Astrocyte (in vitro differentiated cells and primary cell): ENCODE measurements around the gene KCNN3. TPM values are rescaled to one million over a fixed set of nuclear protein-coding genes. Genes with fewer than 3 reads are reported as not detected.
A peak's percentile ranks its signal among the peaks of the same experiment; 100 is the strongest.

Experiments
- DNase-seq: peaks from one replicate; pipeline ENCODE4 v3.0.0-alpha.2; 2010; ENCODE audit warnings: low read depth
- FAIRE-seq: peaks from 2 replicates; lab custom pipeline; 2011; peaks lifted over from hg19 to GRCh38; lab: Jason Lieb, UNC
- H2AFZ ChIP-seq: 2 replicates; pipeline ENCODE4 v1.6.0; 2012; ENCODE audit warnings: low read depth, low read length, inconsistent platforms
- H3K27ac ChIP-seq: 2 replicates; pipeline ENCODE4 v1.5.1; 2011; ENCODE audit warnings: low read depth, low read length, inconsistent platforms
- H3K27me3 ChIP-seq: 2 replicates; pipeline ENCODE4 v1.6.0; 2011; ENCODE audit warnings: low read length, inconsistent platforms; ENCODE audit not compliant: insufficient read depth
- H3K36me3 ChIP-seq: 2 replicates; pipeline ENCODE4 v1.5.1; 2011; ENCODE audit warnings: low read length, inconsistent platforms; ENCODE audit not compliant: insufficient read depth
- H3K4me1 ChIP-seq: 2 replicates; pipeline ENCODE4 v1.5.1; 2011; ENCODE audit warnings: low read length, inconsistent platforms; ENCODE audit not compliant: insufficient read depth
- H3K4me2 ChIP-seq: 2 replicates; pipeline ENCODE4 v1.6.0; 2012; ENCODE audit warnings: low read length, inconsistent platforms
- H3K4me3 ChIP-seq: 2 replicates; pipeline ENCODE4 v1.5.1; 2011; ENCODE audit warnings: low read depth, mild to moderate bottlenecking, low read length, inconsistent platforms; ENCODE audit not compliant: insufficient read depth
- H3K79me2 ChIP-seq: 2 replicates; pipeline ENCODE4 v1.6.0; 2012; ENCODE audit warnings: mild to moderate bottlenecking, low read length, inconsistent platforms; ENCODE audit not compliant: insufficient read depth
- H3K9ac ChIP-seq: 2 replicates; pipeline ENCODE4 v1.6.0; 2012; ENCODE audit warnings: mild to moderate bottlenecking, low read length, inconsistent platforms
- H3K9me3 ChIP-seq: 2 replicates; pipeline ENCODE4 v1.5.1; 2012; ENCODE audit warnings: low read depth, mild to moderate bottlenecking, low read length, inconsistent platforms; ENCODE audit not compliant: insufficient read depth
- H4K20me1 ChIP-seq: 2 replicates; pipeline ENCODE4 v1.6.0; 2012; ENCODE audit warnings: low read length, inconsistent platforms; ENCODE audit not compliant: insufficient read depth
- H3K27ac Mint-ChIP-seq: one replicate; pipeline ENCODE4 v1.8.0; 2021; ENCODE audit warnings: mild to moderate bottlenecking, mixed read lengths; ENCODE audit not compliant: unreplicated experiment
- H3K27me3 Mint-ChIP-seq: one replicate; pipeline ENCODE4 v1.8.0; 2021; ENCODE audit warnings: low read depth, mixed read lengths; ENCODE audit not compliant: unreplicated experiment
- H3K36me3 Mint-ChIP-seq: one replicate; pipeline ENCODE4 v1.8.0; 2021; ENCODE audit warnings: low read depth, mixed read lengths; ENCODE audit not compliant: unreplicated experiment
- H3K4me1 Mint-ChIP-seq: one replicate; pipeline ENCODE4 v1.8.0; 2021; ENCODE audit warnings: low read depth, mixed read lengths; ENCODE audit not compliant: unreplicated experiment
- H3K4me3 Mint-ChIP-seq: one replicate; pipeline ENCODE4 v1.8.0; 2021; ENCODE audit warnings: mild to moderate bottlenecking, moderate library complexity, mixed read lengths; ENCODE audit not compliant: unreplicated experiment
- H3K9me3 Mint-ChIP-seq: one replicate; pipeline ENCODE4 v1.8.0; 2021; ENCODE audit warnings: mild to moderate bottlenecking, mixed read lengths; ENCODE audit not compliant: unreplicated experiment
- EZH2 ChIP-seq: IDR thresholded peaks from 2 replicates; pipeline ENCODE4 v1.6.1; 2012; ENCODE audit warnings: mild to moderate bottlenecking, low read length, inconsistent platforms; ENCODE audit not compliant: insufficient read depth
- total RNA-seq: library from RNA; stranded (reverse); gene quantifications from 2 replicates; pipeline ENCODE4 v1.2.1, GENCODE V29; 2021
- TF ChIP-seq, protein P1 (sequence below): IDR thresholded peaks from 2 replicates; pipeline ENCODE4 v1.5.1; 2011; ENCODE audit warnings: low read depth, mild to moderate bottlenecking, inconsistent platforms, low read length, moderate library complexity; ENCODE audit not compliant: insufficient read depth

The KCNN3 gene
- total RNA-seq, 1 donor from 2014 or later: 0.66 TPM

DNA sequence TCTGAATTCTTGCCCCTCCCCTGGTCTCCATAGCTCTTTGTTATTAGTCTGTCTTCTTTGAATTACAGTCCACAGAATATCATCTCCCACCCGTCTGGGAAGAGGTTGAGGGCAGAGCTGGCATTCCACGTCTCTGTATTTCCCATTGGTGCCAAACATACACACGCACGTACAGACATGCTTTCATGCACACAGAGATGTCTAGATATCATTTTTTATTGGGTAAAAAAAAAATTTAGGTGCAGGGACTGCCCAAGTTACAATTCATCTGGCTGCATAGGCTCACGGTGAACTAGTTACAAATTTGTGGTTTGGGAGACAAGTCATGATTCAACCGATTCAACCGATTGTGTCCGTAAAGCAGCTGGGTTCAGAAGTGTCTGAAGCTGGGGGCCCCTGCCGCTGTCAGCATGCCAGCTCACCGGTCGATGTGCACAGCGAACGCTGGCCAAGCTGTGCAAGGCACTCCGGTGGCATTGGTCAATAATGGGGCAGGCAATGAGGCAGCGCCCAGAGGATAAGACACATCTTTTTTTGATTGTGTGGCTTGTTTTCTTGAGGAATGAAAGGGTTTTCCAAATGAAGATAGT, 73.7 kb downstream of the KCNN3 start:
- Mint-ChIP-seq H3K9me3 (peaks cover 2% of the 10 kb centered on the region), H3K4me1 (peaks cover 11% of the 10 kb centered on the region), H3K36me3 (peaks cover 2% of the 10 kb centered on the region), H3K27me3 (peaks cover 72% of the 10 kb centered on the region), H3K4me3 (no peak overlapping the region), H3K27ac (peak overlapping the region; percentile 8)
- Histone ChIP-seq H3K4me2 (no peak overlapping the region), H3K79me2 (no peaks in the 10 kb centered on the region), H4K20me1 (no peaks in the 10 kb centered on the region), H3K36me3 (no peaks in the 10 kb centered on the region), H3K27ac (no peak overlapping the region), H3K27me3 (peaks cover 39% of the 10 kb centered on the region), H3K9ac (no peak overlapping the region), H3K4me3 (no peak overlapping the region), H3K9me3 (no peaks in the 10 kb centered on the region), H3K4me1 (peaks cover 6% of the 10 kb centered on the region), H2AFZ (no peak overlapping the region)
- DNase-seq (peak; percentile 10), FAIRE-seq (no peak)
- TF ChIP-seq, protein P1, sequence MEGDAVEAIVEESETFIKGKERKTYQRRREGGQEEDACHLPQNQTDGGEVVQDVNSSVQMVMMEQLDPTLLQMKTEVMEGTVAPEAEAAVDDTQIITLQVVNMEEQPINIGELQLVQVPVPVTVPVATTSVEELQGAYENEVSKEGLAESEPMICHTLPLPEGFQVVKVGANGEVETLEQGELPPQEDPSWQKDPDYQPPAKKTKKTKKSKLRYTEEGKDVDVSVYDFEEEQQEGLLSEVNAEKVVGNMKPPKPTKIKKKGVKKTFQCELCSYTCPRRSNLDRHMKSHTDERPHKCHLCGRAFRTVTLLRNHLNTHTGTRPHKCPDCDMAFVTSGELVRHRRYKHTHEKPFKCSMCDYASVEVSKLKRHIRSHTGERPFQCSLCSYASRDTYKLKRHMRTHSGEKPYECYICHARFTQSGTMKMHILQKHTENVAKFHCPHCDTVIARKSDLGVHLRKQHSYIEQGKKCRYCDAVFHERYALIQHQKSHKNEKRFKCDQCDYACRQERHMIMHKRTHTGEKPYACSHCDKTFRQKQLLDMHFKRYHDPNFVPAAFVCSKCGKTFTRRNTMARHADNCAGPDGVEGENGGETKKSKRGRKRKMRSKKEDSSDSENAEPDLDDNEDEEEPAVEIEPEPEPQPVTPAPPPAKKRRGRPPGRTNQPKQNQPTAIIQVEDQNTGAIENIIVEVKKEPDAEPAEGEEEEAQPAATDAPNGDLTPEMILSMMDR: no peak
- no peak for TF ChIP-seq EZH2

DNA sequence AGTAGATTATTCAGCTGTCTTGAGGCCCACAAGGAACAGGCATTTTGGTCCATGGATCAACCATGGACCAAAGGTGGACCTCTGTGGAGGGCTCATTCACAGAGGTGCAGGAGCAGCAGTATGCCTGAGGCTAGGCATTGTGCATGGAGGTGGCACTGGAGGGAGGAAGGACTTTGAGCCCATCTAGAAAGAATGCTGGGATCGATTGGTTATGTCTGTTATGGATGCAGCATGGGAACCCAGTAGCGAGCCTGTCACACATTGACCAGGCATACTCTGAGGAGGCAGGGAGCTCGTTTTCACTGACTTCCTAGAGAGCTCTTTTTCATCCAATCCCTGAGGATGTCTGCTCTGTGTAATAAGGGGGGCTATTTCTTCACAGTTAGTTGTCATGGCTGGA, 75.5 kb downstream of the KCNN3 start:
- no peak overlapping the region for H3K27ac Mint-ChIP-seq
- no peak for FAIRE-seq

DNA sequence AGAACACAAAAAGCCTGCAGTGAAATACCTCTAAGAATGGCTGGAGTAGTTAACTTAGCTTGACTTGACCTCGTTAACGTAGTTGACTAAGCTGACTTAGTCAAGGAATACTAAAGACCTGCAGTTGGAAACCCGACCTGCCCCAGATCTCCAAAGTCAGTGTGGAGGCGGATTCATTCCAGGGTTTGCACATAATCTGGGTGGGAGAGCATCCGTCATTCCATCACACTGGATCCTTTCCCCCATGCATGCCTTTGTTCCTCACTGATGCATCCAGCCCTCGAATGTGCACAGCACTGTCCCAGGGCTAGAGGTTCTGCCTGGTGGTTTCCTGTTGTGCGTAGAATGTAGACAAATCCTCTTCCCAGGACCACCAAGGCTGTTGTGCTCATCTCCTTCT, 76.4 kb downstream of the KCNN3 start:
- H3K27me3 ChIP-seq: peaks cover 24% of the 10 kb centered on the region

More for the DNA sequence above, 75.5 kb downstream of the KCNN3 start:
- H3K9me3 Mint-ChIP-seq: peaks cover 2% of the 10 kb centered on the region
- no peaks in the 10 kb centered on the region for H3K79me2 ChIP-seq
- H3K4me3 ChIP-seq: no peak overlapping the region
- H3K27ac ChIP-seq: no peak overlapping the region
- no peak for DNase-seq
- H2AFZ ChIP-seq: no peak overlapping the region
- no peaks in the 10 kb centered on the region for H3K36me3 ChIP-seq
- peaks cover 14% of the 10 kb centered on the region for H3K4me1 Mint-ChIP-seq
- TF ChIP-seq EZH2: no peak
- TF ChIP-seq, protein P1: no peak
- H4K20me1 ChIP-seq: no peaks in the 10 kb centered on the region
- peaks cover 24% of the 10 kb centered on the region for H3K27me3 ChIP-seq
- no peak overlapping the region for H3K4me2 ChIP-seq
- H3K9me3 ChIP-seq: no peaks in the 10 kb centered on the region
- H3K9ac ChIP-seq: no peak overlapping the region
- H3K27me3 Mint-ChIP-seq: peaks cover 59% of the 10 kb centered on the region
- H3K4me3 Mint-ChIP-seq: no peak overlapping the region
- H3K36me3 Mint-ChIP-seq: peaks cover 2% of the 10 kb centered on the region
- peaks cover 9% of the 10 kb centered on the region for H3K4me1 ChIP-seq

More for the DNA sequence above, 76.4 kb downstream of the KCNN3 start:
- H3K9me3 ChIP-seq: no peaks in the 10 kb centered on the region
- H3K79me2 ChIP-seq: no peaks in the 10 kb centered on the region
- peaks cover 2% of the 10 kb centered on the region for H3K36me3 Mint-ChIP-seq
- H3K4me2 ChIP-seq: no peak overlapping the region
- H3K4me1 ChIP-seq: peaks cover 9% of the 10 kb centered on the region
- H3K4me3 ChIP-seq: no peak overlapping the region
- no peaks in the 10 kb centered on the region for H4K20me1 ChIP-seq
- peaks cover 56% of the 10 kb centered on the region for H3K27me3 Mint-ChIP-seq
- TF ChIP-seq, protein P1: no peak
- TF ChIP-seq EZH2: no peak
- peaks cover 2% of the 10 kb centered on the region for H3K9me3 Mint-ChIP-seq
- H3K9ac ChIP-seq: no peak overlapping the region
- H3K27ac Mint-ChIP-seq: no peak overlapping the region
- H2AFZ ChIP-seq: no peak overlapping the region
- DNase-seq (no peak), FAIRE-seq (no peak)
- H3K36me3 ChIP-seq: no peaks in the 10 kb centered on the region
- no peak overlapping the region for H3K27ac ChIP-seq
- H3K4me1 Mint-ChIP-seq: peaks cover 14% of the 10 kb centered on the region
- no peak overlapping the region for H3K4me3 Mint-ChIP-seq
